Endodermal cell (in vitro differentiated cells): ENCODE results near the gene TMEM14C. TPM values are rescaled to one million over a fixed set of nuclear protein-coding genes. Genes with fewer than 3 reads are reported as not detected.

Experiments
- DNase-seq: peaks from one replicate; pipeline ENCODE4 v3.0.0-alpha.2; 2017
- H3K27ac ChIP-seq: 2 replicates; pipeline ENCODE4 v1.5.1; 2013; ENCODE audit warnings: mild to moderate bottlenecking, low read depth, low read length, moderate library complexity
- H3K27me3 ChIP-seq: 2 replicates; pipeline ENCODE4 v1.6.1; 2013; ENCODE audit warnings: mild to moderate bottlenecking, low read length, moderate library complexity; ENCODE audit not compliant: insufficient read depth, control insufficient read depth, poor library complexity, severe bottlenecking
- H3K36me3 ChIP-seq: 2 replicates; pipeline ENCODE4 v1.7.0; 2013; ENCODE audit warnings: mild to moderate bottlenecking, low read length, moderate library complexity; ENCODE audit not compliant: control insufficient read depth, insufficient read depth
- H3K4me1 ChIP-seq: one replicate; pipeline ENCODE4 v1.7.0; 2013; ENCODE audit warnings: low read length; ENCODE audit not compliant: control insufficient read depth, insufficient read depth
- H3K4me3 ChIP-seq: 2 replicates; pipeline ENCODE4 v1.5.1; 2013; ENCODE audit warnings: mild to moderate bottlenecking, low read length, moderate library complexity
- H3K9ac ChIP-seq: 2 replicates; pipeline ENCODE4 v1.6.1; 2013; ENCODE audit warnings: mild to moderate bottlenecking, low read length, moderate library complexity; ENCODE audit not compliant: poor library complexity, severe bottlenecking; ENCODE audit errors: extremely low read depth
- H3K9me3 ChIP-seq: 2 replicates; pipeline ENCODE4 v1.6.1; 2013; ENCODE audit warnings: mild to moderate bottlenecking, low read length, moderate library complexity; ENCODE audit not compliant: control insufficient read depth
- H3K27ac Mint-ChIP-seq: 2 replicates; pipeline ENCODE4 v1.8.0; 2020; ENCODE audit warnings: mixed read lengths
- H3K27me3 Mint-ChIP-seq: 2 replicates; pipeline ENCODE4 v1.8.0; 2021; ENCODE audit warnings: mild to moderate bottlenecking, mixed read lengths; ENCODE audit not compliant: insufficient read depth
- H3K36me3 Mint-ChIP-seq: 2 replicates; pipeline ENCODE4 v1.8.0; 2020; ENCODE audit warnings: low read depth, mixed read lengths
- H3K4me1 Mint-ChIP-seq: 2 replicates; pipeline ENCODE4 v1.8.0; 2020; ENCODE audit warnings: mixed read lengths
- H3K4me3 Mint-ChIP-seq: 2 replicates; pipeline ENCODE4 v1.8.0; 2020; ENCODE audit warnings: mild to moderate bottlenecking, moderate library complexity, mixed read lengths
- H3K9me3 Mint-ChIP-seq: 2 replicates; pipeline ENCODE4 v1.8.0; 2020; ENCODE audit warnings: mild to moderate bottlenecking, mixed read lengths
- WGBS, 2 experiments: methylation state at CpG; one replicate each; pipeline versions ENCODE4 v1.1.5 to v1.1.7; 2013; ENCODE audit warnings: missing lambda C conversion rate in 2 of 2, mixed read lengths in 1 of 2; ENCODE audit not compliant: insufficient coverage in 1 of 2, insufficient read length in 1 of 2; 5-methylcytosine and 5-hydroxymethylcytosine counted together
- total RNA-seq, 2 donors: library from RNA; stranded (reverse); fragmentation: NEBNext Ultra II Directional in 1 of 2; extraction: Animal tissue kit (Norgen Biotek cat#: 25700) in 1 of 2; gene quantifications; 2 replicates in 1 of 2; 3 replicates in 1 of 2; pipeline ENCODE4 v1.2.1, GENCODE V29; 2021
- TF ChIP-seq, protein P1 (sequence below): fragments of 200-600 bp; sonication (generic); conservative IDR thresholded peaks from 2 replicates; pipeline ENCODE4 v1.5.0; 2021; ENCODE audit warnings: antibody characterized with exemption, mild to moderate bottlenecking

TMEM14C gene
- total RNA-seq, 2 donors from 2014 or later = 102 to 118 TPM

DNA sequence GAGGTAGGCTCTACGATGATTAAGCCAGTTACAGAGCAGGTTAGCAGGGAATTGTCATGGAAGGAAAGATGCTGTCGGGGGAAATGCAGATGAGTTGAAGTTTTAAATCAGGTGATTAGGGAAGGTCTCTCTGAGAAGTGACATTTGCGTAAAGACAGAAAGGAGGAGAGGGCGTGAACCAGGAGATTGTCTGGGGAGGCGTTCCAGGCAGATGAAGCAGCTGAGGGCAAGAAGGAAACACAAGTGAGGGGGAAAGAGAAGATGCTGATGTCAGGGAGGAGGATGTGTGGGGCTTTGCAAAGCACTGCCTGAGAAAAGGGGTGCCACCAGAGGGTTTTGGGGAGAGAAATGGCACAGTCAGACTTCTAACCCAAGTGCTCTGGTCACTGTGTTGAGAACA lies 22.2 kb downstream of the TMEM14C start:
- no peak overlapping the region for H3K4me3 Mint-ChIP-seq
- DNase-seq = no peak
- Histone ChIP-seq H3K27ac (no peak overlapping the region), H3K36me3 (peaks cover 6% of the 10 kb centered on the region), H3K4me3 (no peak overlapping the region), H3K4me1 (peaks cover 8% of the 10 kb centered on the region), H3K9ac (no peak overlapping the region), H3K9me3 (peaks cover 8% of the 10 kb centered on the region), H3K27me3 (no peaks in the 10 kb centered on the region)
- 79 to 90% methylated on average over 4 to 5 of the region's 5 CpGs for WGBS, 2 experiments
- no peaks in the 10 kb centered on the region for H3K9me3 Mint-ChIP-seq
- H3K4me1 Mint-ChIP-seq = peaks cover 38% of the 10 kb centered on the region
- H3K27ac Mint-ChIP-seq = no peak overlapping the region
- H3K36me3 Mint-ChIP-seq = peaks cover 18% of the 10 kb centered on the region
- TF ChIP-seq, protein P1, sequence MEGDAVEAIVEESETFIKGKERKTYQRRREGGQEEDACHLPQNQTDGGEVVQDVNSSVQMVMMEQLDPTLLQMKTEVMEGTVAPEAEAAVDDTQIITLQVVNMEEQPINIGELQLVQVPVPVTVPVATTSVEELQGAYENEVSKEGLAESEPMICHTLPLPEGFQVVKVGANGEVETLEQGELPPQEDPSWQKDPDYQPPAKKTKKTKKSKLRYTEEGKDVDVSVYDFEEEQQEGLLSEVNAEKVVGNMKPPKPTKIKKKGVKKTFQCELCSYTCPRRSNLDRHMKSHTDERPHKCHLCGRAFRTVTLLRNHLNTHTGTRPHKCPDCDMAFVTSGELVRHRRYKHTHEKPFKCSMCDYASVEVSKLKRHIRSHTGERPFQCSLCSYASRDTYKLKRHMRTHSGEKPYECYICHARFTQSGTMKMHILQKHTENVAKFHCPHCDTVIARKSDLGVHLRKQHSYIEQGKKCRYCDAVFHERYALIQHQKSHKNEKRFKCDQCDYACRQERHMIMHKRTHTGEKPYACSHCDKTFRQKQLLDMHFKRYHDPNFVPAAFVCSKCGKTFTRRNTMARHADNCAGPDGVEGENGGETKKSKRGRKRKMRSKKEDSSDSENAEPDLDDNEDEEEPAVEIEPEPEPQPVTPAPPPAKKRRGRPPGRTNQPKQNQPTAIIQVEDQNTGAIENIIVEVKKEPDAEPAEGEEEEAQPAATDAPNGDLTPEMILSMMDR = no peak
- no peaks in the 10 kb centered on the region for H3K27me3 Mint-ChIP-seq

DNA sequence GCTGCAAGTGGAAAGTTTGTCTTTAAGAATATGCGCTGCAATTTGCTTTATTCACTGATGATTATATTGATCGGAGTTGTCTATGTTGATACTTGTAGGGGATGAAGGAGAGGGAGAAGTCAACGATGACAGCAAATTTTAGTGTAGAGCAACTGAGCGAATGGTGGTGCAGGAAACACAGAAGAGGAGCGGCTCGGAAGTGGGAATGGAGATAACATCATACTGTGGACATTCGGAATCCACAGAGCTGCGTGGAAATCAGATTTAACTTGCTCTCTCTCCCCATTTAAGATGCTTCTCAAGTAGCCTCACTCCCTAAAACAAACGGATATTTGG lies 24.0 kb downstream of the TMEM14C start:
- TF ChIP-seq, protein P1 = no peak

DNA sequence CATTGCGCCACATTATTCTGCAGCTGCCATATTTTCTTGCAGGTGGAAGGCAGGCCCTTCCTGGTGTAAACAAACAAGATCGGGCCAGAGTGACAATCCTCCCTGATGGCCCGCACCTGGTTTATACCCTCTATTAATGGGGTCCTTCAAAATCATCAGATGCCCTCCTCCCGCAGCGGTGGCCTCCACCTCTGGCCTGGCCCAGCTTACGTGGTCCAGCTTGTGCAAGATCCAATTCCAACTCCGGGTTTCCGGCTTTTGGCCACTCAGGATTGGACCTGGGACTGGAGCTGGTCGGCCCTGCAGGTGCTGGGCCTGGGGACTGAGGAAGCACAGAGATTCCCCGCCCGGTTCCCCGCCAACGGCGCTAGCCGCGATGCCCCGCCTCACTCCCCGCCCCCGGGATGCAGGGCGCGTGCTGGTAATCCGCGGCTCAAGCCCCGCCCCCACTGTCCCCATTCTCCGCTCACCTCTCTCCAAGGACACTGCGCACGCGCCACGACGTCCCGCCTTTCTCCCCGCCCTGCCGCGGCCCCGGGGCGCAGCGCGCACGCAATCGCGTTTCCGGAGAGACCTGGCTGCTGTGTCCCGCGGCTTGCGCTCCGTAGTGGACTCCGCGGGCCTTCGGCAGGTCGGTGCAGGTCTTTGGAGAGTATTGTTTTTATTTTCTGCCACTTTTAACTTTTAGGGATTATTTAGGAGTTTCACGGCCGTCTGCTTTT lies 24.5 kb downstream of the TMEM14C start, which contains the start of gene TMEM14B:
Gene TMEM14B (plus strand): TSS at position 555 of the 722 bp plus-strand sequence. CDS start 1,441 bp downstream, outside the sequence.
- H3K4me3 Mint-ChIP-seq = peak within 1 kb of the TSS; percentile 95
- TF ChIP-seq, protein P1 = no peak

More for the DNA sequence above, 24.0 kb downstream of the TMEM14C start:
- Histone ChIP-seq H3K27ac (no peak overlapping the region), H3K4me3 (peak overlapping the region; percentile 87), H3K9me3 (no peaks in the 10 kb centered on the region), H3K27me3 (no peaks in the 10 kb centered on the region), H3K4me1 (peaks cover 18% of the 10 kb centered on the region), H3K36me3 (peaks cover 19% of the 10 kb centered on the region), H3K9ac (no peak overlapping the region)
- peaks cover 21% of the 10 kb centered on the region for H3K36me3 Mint-ChIP-seq
- H3K4me1 Mint-ChIP-seq = peaks cover 56% of the 10 kb centered on the region
- H3K27me3 Mint-ChIP-seq = no peaks in the 10 kb centered on the region
- H3K9me3 Mint-ChIP-seq = no peaks in the 10 kb centered on the region
- peak overlapping the region; percentile 95 for H3K4me3 Mint-ChIP-seq
- WGBS, 2 experiments = 81 to 89% methylated on average over 9 of the region's 9 CpGs
- peak overlapping the region; percentile 46 for H3K27ac Mint-ChIP-seq
- no peak for DNase-seq

More for the DNA sequence above, 24.5 kb downstream of the TMEM14C start, which contains the start of gene TMEM14B:
- peaks cover 18% of the 10 kb centered on the region for H3K4me1 ChIP-seq
- Mint-ChIP-seq H3K9me3 (no peaks in the 10 kb centered on the region), H3K27me3 (no peaks in the 10 kb centered on the region), H3K4me1 (peaks cover 60% of the 10 kb centered on the region), H3K36me3 (peaks cover 22% of the 10 kb centered on the region), H3K27ac (peak within 1 kb of the TSS; percentile 97)
- H3K4me3 ChIP-seq = peak within 1 kb of the TSS; percentile 87
- H3K27ac ChIP-seq = peak within 1 kb of the TSS; percentile 11
- 4 to 15% methylated on average over 11 to 52 of the region's 52 CpGs for WGBS, 2 experiments
- peaks cover 21% of the 10 kb centered on the region for H3K36me3 ChIP-seq
- H3K9ac ChIP-seq = peak within 1 kb of the TSS; percentile 93
- H3K27me3 ChIP-seq = no peaks in the 10 kb centered on the region
- DNase-seq = peak; percentile 100
- H3K9me3 ChIP-seq = no peaks in the 10 kb centered on the region
